ENCODE measurements around the gene SPATA33.

The SPATA33 gene

DNA sequence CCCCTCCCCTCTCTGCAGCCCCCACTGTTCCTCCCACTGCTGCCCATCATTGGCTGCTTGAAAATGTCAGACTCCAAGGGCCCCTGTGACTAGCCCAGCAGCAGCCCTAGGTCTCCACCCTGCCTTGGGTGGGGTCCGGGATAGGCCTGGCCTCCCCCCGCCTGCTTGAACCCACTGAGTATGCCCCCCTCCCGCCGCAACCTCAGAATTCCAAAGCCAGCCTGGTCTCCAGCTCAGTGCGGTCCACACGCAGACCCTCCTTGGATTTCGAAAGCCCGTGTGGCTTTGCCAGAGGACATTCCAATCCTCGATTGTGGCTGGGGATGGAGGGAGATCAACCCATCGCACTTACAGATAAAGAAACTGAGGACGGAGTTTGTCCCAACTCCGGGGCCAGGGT, 37.8 kb upstream of the SPATA33 start:
- Histone ChIP-seq H2AK5ac (ENCODE audit: low read length, severe bottlenecking) (no peak overlapping the region), H3K23ac (ENCODE audit: low read length in 2 of 2) (no peak overlapping the region), H2BK5ac (ENCODE audit: low read depth, low read length, poor library complexity, severe bottlenecking) (no peak overlapping the region), H3K4me3 (ENCODE audit: insufficient read depth in 1 of 2, low read depth in 1 of 2, low read length in 2 of 2) (no peak overlapping the region), H3K9me3 (ENCODE audit: control insufficient read depth, low read length) (no peaks in the 10 kb centered on the region), H3K4ac (ENCODE audit: low read depth in 1 of 2, low read length in 2 of 2) (no peak overlapping the region), H2AFZ (ENCODE audit: low read depth, low read length) (no peak overlapping the region), H4K91ac (ENCODE audit: low read length) (no peak overlapping the region), H3K79me1 (replicated peaks; ENCODE audit: low read length, poor library complexity, severe bottlenecking) (no peaks in the 10 kb centered on the region), H3K18ac (ENCODE audit: low read depth in 1 of 2, low read length in 2 of 2) (no peak overlapping the region), H2BK15ac (ENCODE audit: low read depth, poor library complexity, severe bottlenecking) (no peak overlapping the region), H2BK120ac (ENCODE audit: low read depth, low read length) (no peak overlapping the region), H3K9ac (ENCODE audit: low read length) (no peak overlapping the region), H3K4me1 (ENCODE audit: control insufficient read depth, insufficient read depth, low read depth, low read length) (peaks cover 27% of the 10 kb centered on the region), H2BK12ac (ENCODE audit: low read length in 2 of 2) (no peak overlapping the region), H3K27ac (ENCODE audit: low read length, poor library complexity, severe bottlenecking) (no peak overlapping the region), H3K27me3 (ENCODE audit: control insufficient read depth in 1 of 2, insufficient read depth in 1 of 2, low read length in 2 of 2) (peaks cover 43 to 75% of the 10 kb centered on the region in 2 experiments), H3K14ac (ENCODE audit: low read length in 2 of 2) (no peak overlapping the region), H3K4me2 (ENCODE audit: low read length, poor library complexity, severe bottlenecking) (no peak overlapping the region), H3K36me3 (ENCODE audit: control insufficient read depth in 1 of 2, insufficient read depth in 2 of 2, low read depth in 1 of 2, low read length in 2 of 2) (no peaks in the 10 kb centered on the region), H4K8ac (ENCODE audit: low read length) (no peak overlapping the region)
- 48% methylated on average over 12 of the region's 12 CpGs for WGBS
- DNase-seq, result no peak

DNA sequence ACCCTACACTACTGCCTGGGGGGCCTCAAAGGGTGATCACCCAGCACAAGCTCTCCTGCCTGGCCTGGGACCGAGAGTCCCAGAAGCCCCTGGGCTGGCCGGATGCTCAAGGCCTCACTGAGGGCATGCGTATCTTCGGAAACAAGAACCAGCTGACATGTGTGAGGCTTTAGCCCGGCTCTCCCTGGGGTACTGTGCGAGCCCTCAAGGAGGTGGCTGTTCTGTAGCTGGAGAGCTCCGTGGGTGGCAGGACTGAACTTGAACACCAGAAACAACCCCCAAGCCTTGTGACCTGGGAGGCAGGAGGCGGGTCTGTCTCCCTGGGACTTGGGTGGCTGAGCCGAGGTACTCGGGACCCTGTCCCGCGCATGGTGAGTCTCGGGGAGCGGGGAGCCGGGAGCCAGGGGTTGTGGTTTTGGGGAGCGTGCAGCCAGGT, 37.2 kb upstream of the SPATA33 start:
- Histone ChIP-seq H3K27me3 (ENCODE audit: control insufficient read depth in 1 of 2, insufficient read depth in 1 of 2, low read length in 2 of 2) (peaks cover 48 to 75% of the 10 kb centered on the region in 2 experiments), H2BK120ac (ENCODE audit: low read depth, low read length) (no peak overlapping the region), H2BK12ac (ENCODE audit: low read length in 2 of 2) (no peak overlapping the region), H3K27ac (ENCODE audit: low read length, poor library complexity, severe bottlenecking) (no peak overlapping the region), H3K36me3 (ENCODE audit: control insufficient read depth in 1 of 2, insufficient read depth in 2 of 2, low read depth in 1 of 2, low read length in 2 of 2) (no peaks in the 10 kb centered on the region), H3K18ac (ENCODE audit: low read depth in 1 of 2, low read length in 2 of 2) (no peak overlapping the region), H3K4me1 (ENCODE audit: control insufficient read depth, insufficient read depth, low read depth, low read length) (peaks cover 27% of the 10 kb centered on the region), H4K91ac (ENCODE audit: low read length) (no peak overlapping the region), H4K8ac (ENCODE audit: low read length) (no peak overlapping the region), H2BK5ac (ENCODE audit: low read depth, low read length, poor library complexity, severe bottlenecking) (no peak overlapping the region), H3K9me3 (ENCODE audit: control insufficient read depth, low read length) (no peaks in the 10 kb centered on the region), H3K9ac (ENCODE audit: low read length) (no peak overlapping the region), H3K14ac (ENCODE audit: low read length in 2 of 2) (no peak overlapping the region), H2BK15ac (ENCODE audit: low read depth, poor library complexity, severe bottlenecking) (no peak overlapping the region), H3K4ac (ENCODE audit: low read depth in 1 of 2, low read length in 2 of 2) (no peak overlapping the region), H2AK5ac (ENCODE audit: low read length, severe bottlenecking) (no peak overlapping the region), H3K4me2 (ENCODE audit: low read length, poor library complexity, severe bottlenecking) (no peak overlapping the region), H3K79me1 (replicated peaks; ENCODE audit: low read length, poor library complexity, severe bottlenecking) (no peaks in the 10 kb centered on the region), H2AFZ (ENCODE audit: low read depth, low read length) (no peak overlapping the region), H3K4me3 (ENCODE audit: insufficient read depth in 1 of 2, low read depth in 1 of 2, low read length in 2 of 2) (no peak overlapping the region), H3K23ac (ENCODE audit: low read length in 2 of 2) (no peak overlapping the region)
- no peak for DNase-seq
- WGBS, result 80% methylated on average over 16 of the region's 16 CpGs

DNA sequence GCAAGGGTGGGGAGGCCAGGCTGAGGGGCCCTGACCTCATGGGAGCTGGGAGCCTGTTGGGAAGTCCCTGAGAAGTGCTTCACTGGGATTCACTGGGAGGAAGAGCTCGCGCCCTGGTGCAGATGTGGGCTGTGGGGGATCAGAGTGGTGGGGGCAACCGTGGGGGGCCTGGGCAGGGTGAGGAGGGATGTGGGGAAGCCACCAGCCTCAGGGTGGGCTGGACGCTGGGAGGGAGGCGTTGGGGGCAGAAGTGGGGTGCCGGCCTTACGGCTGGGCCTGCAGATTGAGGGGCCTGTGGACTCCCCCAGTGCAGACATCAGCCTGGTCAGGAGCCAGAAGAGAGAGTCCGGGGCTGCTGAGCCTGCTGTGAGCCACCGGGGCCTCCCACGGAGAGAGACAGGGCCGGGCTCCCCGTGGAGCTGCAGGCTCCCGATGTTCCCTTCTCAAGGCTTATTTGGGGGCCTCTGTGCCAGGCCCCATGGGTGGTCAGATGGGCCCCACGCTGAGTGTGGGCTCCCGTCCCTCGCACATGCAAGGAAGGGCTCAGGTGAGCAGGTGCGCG, 36.4 kb upstream of the SPATA33 start:
- no peak overlapping the region for H3K18ac ChIP-seq (ENCODE audit: low read depth in 1 of 2, low read length in 2 of 2)
- H2BK5ac ChIP-seq (ENCODE audit: low read depth, low read length, poor library complexity, severe bottlenecking), result no peak overlapping the region
- H4K8ac ChIP-seq (ENCODE audit: low read length), result no peak overlapping the region
- H3K9ac ChIP-seq (ENCODE audit: low read length), result no peak overlapping the region
- H3K14ac ChIP-seq (ENCODE audit: low read length in 2 of 2), result no peak overlapping the region
- no peak overlapping the region for H3K23ac ChIP-seq (ENCODE audit: low read length in 2 of 2)
- no peak overlapping the region for H2BK15ac ChIP-seq (ENCODE audit: low read depth, poor library complexity, severe bottlenecking)
- peaks cover 53 to 76% of the 10 kb centered on the region in 2 experiments for H3K27me3 ChIP-seq (ENCODE audit: control insufficient read depth in 1 of 2, insufficient read depth in 1 of 2, low read length in 2 of 2)
- no peaks in the 10 kb centered on the region for H3K79me1 ChIP-seq (replicated peaks; ENCODE audit: low read length, poor library complexity, severe bottlenecking)
- no peaks in the 10 kb centered on the region for H3K9me3 ChIP-seq (ENCODE audit: control insufficient read depth, low read length)
- no peak overlapping the region for H2AFZ ChIP-seq (ENCODE audit: low read depth, low read length)
- H3K4me2 ChIP-seq (ENCODE audit: low read length, poor library complexity, severe bottlenecking), result no peak overlapping the region
- no peaks in the 10 kb centered on the region for H3K36me3 ChIP-seq (ENCODE audit: control insufficient read depth in 1 of 2, insufficient read depth in 2 of 2, low read depth in 1 of 2, low read length in 2 of 2)
- no peak overlapping the region for H3K27ac ChIP-seq (ENCODE audit: low read length, poor library complexity, severe bottlenecking)
- no peak overlapping the region for H2BK12ac ChIP-seq (ENCODE audit: low read length in 2 of 2)
- H2AK5ac ChIP-seq (ENCODE audit: low read length, severe bottlenecking), result no peak overlapping the region
- no peak overlapping the region for H3K4me3 ChIP-seq (ENCODE audit: insufficient read depth in 1 of 2, low read depth in 1 of 2, low read length in 2 of 2)
- DNase-seq, result no peak
- 88% methylated on average over 18 of the region's 18 CpGs for WGBS
- no peak overlapping the region for H2BK120ac ChIP-seq (ENCODE audit: low read depth, low read length)
- no peak overlapping the region for H4K91ac ChIP-seq (ENCODE audit: low read length)
- H3K4me1 ChIP-seq (ENCODE audit: control insufficient read depth, insufficient read depth, low read depth, low read length), result peaks cover 27% of the 10 kb centered on the region
- no peak overlapping the region for H3K4ac ChIP-seq (ENCODE audit: low read depth in 1 of 2, low read length in 2 of 2)

DNA sequence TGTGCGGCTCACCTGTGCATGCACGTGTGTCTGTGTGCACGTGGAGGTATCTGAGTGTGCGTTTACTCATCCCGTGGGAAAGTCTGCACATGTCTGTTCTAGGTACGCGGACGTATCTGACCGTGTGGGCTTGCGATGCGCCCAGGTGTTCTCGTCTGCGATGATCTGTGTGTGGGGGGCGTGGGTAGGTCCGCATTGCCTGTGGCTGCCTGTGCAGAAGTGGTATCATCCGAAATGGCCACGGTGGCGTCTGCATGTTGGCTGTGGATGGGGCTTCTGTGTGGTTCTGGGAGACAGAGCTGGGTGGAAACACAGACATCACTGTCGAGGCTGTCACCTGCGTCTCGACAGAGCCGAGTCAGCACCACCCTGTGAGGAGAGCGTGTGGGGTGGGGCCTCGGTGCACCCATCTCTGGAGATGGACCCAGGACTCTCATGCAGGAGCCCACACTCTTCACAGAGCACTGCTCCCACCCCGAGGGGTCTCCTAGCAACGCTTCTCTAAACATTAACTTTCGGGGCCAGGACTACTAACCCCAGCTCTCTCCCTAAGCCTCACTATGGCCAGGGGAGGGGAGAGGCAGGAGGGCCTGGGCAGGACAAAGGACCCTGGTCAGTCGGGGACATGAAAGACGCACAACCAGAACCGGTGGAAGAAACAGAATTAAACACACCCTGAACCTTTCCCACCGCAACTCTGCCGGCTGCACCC, 35.8 kb upstream of the SPATA33 start:
- Histone ChIP-seq H2AK5ac (ENCODE audit: low read length, severe bottlenecking) (no peak overlapping the region), H3K4me2 (ENCODE audit: low read length, poor library complexity, severe bottlenecking) (no peak overlapping the region)
- WGBS, result 90% methylated on average over 27 of the region's 32 CpGs

More for the DNA sequence above, 35.8 kb upstream of the SPATA33 start:
- no peak overlapping the region for H3K23ac ChIP-seq (ENCODE audit: low read length in 2 of 2)
- H2BK5ac ChIP-seq (ENCODE audit: low read depth, low read length, poor library complexity, severe bottlenecking), result no peak overlapping the region
- no peak overlapping the region for H2AFZ ChIP-seq (ENCODE audit: low read depth, low read length)
- H3K9ac ChIP-seq (ENCODE audit: low read length), result no peak overlapping the region
- no peak overlapping the region for H4K91ac ChIP-seq (ENCODE audit: low read length)
- no peak overlapping the region for H2BK15ac ChIP-seq (ENCODE audit: low read depth, poor library complexity, severe bottlenecking)
- no peak overlapping the region for H3K27ac ChIP-seq (ENCODE audit: low read length, poor library complexity, severe bottlenecking)
- H3K36me3 ChIP-seq (ENCODE audit: control insufficient read depth in 1 of 2, insufficient read depth in 2 of 2, low read depth in 1 of 2, low read length in 2 of 2), result no peaks in the 10 kb centered on the region
- no peak overlapping the region for H3K18ac ChIP-seq (ENCODE audit: low read depth in 1 of 2, low read length in 2 of 2)
- H3K79me1 ChIP-seq (replicated peaks; ENCODE audit: low read length, poor library complexity, severe bottlenecking), result no peaks in the 10 kb centered on the region
- H3K4ac ChIP-seq (ENCODE audit: low read depth in 1 of 2, low read length in 2 of 2), result no peak overlapping the region
- H4K8ac ChIP-seq (ENCODE audit: low read length), result no peak overlapping the region
- H3K14ac ChIP-seq (ENCODE audit: low read length in 2 of 2), result peak overlapping the region in 1 of 2 experiments; percentile 36
- H3K4me3 ChIP-seq (ENCODE audit: insufficient read depth in 1 of 2, low read depth in 1 of 2, low read length in 2 of 2), result no peak overlapping the region
- no peaks in the 10 kb centered on the region for H3K9me3 ChIP-seq (ENCODE audit: control insufficient read depth, low read length)
- H2BK120ac ChIP-seq (ENCODE audit: low read depth, low read length), result no peak overlapping the region
- H2BK12ac ChIP-seq (ENCODE audit: low read length in 2 of 2), result no peak overlapping the region
- DNase-seq, result no peak
- H3K27me3 ChIP-seq (ENCODE audit: control insufficient read depth in 1 of 2, insufficient read depth in 1 of 2, low read length in 2 of 2), result peaks cover 53 to 71% of the 10 kb centered on the region in 2 experiments
- peaks cover 27% of the 10 kb centered on the region for H3K4me1 ChIP-seq (ENCODE audit: control insufficient read depth, insufficient read depth, low read depth, low read length)

Data from mesenchymal stem cell (in vitro differentiated cells and primary cell).